Activated T-cell treated with anti-CD3 and anti-CD28 coated beads for 24 hours (primary cell): ENCODE data around the gene FOXP3.

Source experiments
- DNase-seq: peaks from one replicate; pipeline ENCODE4 v3.0.0-alpha.2; 2020; ENCODE audit warnings: low read depth

Gene FOXP3

GRCh38 chrX:49249616-49250015 is 14.9 kb downstream of the FOXP3 start:
- DNase-seq = no peak

GRCh38 chrX:49249071-49249470 is 15.4 kb downstream of the FOXP3 start:
- no peak for DNase-seq

DNA sequence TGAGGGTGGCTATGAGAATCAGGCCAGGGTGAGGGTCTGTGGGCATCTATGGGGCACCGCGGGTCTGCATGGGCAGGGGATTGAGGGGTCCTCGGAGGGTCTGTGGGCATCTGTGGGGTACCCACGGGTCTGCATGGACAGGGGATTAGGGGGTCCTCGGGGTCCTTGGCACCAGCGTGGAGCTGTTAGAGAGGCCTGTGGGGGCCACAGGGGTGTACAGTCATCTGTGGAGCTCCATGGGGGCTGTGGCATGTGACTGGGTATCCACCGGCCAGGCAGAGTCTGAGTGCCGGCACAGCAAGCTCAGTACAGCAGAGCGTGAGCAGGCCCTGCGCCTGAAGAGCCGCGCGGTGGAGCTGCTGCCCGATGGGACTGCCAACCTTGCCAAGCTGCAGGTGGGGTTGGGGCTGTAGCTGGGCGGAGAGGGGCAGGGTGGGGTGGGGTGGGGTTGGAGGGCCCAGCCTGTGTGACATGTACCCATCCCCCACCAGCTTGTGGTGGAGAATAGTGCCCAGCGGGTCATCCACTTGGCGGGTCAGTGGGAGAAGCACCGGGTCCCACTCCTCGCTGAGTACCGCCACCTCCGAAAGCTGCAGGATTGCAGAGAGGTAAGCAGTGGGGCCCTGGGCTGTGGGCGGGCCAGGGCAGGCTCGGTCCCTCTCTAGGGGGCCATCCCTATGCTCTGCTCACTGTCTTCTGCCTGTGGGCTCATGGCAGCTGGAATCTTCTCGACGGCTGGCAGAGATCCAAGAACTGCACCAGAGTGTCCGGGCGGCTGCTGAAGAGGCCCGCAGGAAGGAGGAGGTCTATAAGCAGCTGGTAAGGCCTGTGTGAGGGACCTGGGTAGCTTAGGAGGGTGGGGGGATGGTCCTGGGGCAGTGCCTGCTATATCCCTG is 16.3 kb downstream of the FOXP3 start:
- DNase-seq = no peak

GRCh38 chrX:49247346-49247745 is 17.2 kb downstream of the FOXP3 start:
- no peak for DNase-seq

GRCh38 chrX:49246541-49246940 is 18.0 kb downstream of the FOXP3 start:
- DNase-seq = no peak

DNA sequence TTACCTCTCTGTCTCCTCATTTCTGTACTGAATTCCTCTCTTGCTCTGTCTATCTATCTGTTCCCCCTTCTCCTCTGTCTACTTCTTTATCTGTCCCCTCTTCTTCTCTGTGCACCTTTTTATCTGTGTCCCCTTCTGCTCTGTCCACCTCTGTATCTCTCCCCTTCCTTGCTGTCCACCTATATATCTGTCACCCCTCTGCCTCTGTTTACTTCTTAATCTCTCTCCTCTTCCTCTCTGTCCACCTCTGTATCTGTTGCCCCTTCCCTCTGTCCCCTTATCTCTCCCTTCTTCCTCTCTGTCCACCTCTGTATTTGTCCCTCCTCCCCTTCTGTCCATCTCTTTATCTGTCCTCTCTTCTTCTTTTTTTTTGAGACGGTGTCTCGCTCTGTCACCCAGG is 20.3 kb downstream of the FOXP3 start:
- no peak for DNase-seq

DNA sequence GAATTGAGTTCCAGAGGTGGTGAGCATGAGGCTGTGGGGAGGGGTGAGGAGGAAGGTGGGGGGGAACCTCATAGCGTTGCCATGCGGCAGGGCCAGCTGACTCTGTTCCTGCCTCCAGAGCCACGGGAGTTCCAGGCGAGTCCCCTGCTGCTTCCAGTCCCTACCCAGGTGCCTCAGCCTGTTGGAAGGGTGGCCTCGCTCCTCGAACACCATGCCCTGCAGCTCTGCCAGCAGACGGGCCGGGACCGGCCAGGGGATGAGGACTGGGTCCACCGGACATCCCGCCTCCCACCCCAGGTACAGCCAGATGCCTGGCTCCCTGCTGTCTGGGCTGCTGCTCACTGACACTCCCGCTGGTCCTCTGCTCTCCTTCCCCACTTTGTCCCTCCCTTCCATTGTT is 21.3 kb downstream of the FOXP3 start:
- DNase-seq = no peak

DNA sequence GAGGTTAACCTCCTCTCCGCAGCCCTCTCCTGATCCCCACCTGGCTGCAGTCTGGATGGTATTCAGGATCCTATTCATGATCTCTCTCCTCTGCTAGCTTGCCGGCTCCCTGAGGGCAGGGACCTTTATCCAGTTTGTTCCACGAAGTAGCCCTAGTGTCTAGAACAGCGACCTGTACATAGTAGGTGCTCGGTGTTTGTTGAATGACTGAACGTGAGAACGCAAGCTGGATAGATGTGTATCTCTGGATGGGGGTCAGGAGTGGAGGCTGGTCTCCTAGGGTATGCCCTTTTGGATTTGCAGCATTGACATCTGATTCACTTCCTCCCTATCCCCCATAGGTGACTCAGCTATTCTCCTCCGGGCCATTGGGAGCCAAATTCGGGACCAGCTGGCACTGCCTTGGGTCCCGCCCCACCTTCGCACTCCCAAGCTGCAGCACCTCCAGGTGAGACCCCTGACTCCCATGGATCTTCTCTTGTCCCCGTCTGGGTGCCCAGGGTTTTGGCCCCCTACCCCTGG is 21.9 kb downstream of the FOXP3 start:
- no peak for DNase-seq

DNA sequence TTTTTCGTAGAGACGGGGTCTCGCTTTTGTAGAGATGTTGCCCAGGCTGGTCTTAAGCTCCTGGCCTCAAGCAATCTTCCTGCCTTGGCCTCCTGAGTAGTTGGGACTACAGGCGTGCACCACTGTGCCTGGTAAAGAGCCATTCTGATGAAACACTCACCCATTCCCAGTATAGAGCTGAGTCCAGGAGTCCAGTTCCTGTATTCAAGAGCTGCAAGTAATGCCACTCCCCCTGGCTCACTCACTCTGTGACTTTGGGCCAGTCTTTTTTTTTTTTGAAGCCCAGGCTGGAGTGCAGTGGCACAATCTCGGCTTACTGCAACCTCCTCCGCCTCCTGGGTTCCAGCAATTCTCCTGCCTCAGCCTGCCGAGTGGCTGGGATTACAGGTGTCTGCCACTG is 25.8 kb downstream of the FOXP3 start:
- no peak for DNase-seq

DNA sequence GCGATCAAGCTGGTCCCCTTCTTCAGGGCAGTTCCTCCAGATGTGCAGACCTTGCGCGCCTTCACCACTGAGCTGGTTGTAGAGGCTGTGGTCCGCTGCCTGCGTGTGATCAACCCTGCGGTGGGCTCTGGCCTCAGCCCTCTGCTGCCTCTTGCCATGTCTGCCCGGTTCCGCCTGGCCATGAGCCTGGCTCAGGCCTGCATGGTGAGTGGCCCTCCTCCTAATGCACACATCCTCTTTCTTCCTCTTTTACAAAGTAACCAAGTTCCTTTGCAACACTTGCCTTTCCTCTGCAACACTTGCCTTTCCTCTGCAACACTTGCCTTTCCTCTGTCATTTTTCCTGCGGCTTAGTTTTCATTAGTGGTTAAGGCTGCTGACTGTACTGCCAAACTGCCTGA is 27.4 kb downstream of the FOXP3 start:
- DNase-seq = no peak

DNA sequence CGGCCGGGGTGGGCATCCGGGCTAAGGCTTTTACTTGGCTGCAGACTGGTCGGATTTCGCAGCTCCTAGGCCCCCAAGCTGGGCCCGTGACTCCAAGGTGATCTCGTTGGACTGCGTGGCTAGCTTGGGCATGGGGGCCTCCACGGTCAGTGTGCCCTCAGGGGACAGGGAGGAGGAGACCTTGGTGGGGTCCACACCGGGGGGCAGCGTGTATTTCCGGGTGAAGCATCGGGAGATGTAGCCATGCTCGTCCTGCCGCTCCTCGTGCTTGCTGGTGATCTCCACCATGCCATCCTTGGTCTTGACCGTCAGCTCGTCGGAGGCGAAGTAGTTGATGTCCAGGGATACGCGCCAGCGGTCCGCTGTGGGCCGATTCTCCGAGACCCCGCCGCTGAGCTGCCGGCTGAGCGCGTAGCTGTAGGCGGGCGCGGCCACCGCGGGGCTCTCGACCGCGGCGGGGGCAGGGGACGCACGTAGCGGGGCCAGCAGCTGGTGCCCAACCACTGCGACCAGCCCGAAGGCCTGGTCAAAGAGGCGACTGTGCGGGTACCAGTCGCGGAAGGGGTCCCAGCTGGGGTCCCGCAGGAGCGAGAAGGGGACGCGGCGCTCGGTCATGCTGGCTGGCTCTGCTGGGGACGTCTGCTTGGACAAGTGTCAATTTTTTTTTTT is 30.5 kb downstream of the FOXP3 start:
- no peak for DNase-seq

DNA sequence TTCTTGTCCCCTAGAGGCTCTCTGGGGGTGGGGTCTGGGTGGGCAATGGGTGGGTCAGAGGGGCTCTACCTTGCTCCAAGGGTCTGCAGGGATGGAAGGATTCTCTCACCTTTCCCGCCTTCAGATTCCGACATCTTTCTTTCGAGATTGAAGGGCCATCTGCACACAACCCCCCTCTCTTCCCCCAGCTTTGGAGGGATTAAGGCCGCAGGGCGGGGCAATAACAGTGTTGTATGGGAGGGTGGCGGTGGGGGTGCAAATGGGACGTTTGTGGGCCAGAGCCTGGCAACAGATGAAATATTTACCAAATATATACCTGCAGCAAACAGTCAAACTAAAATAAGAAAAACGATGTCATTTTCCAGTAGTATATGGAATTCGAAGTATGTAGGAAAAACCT is 31.3 kb downstream of the FOXP3 start, which contains the start of gene CACNA1F:
TSS of gene CACNA1F (minus strand) at position 165 of the 400 bp plus-strand sequence. CDS start at position 134, 31 bp downstream.
- DNase-seq = no peak

DNA sequence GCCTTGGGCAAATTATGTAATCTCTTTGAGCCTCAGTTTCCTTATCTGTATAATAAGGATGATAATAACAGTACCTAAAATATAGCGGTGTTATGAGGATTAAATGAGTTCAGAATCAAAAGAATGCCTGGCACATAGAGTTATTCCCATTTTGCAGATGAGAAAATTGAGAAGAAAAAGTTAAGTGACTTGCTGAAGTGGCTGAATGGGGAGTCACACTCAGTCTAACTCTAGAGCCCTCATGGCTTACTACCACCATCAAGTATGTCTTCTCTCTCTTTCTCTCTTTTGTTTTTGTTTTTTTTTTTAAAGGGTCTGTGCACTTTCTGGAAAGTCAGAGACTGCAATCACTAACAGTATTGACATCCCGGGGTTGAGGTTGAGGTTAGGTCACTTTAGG is 32.0 kb downstream of the FOXP3 start:
- no peak for DNase-seq

GRCh38 chrX:49231333-49232000 is 33.0 kb downstream of the FOXP3 start:
- no peak for DNase-seq

GRCh38 chrX:49230500-49231232 is 33.8 kb downstream of the FOXP3 start:
- DNase-seq = peak; percentile 35

DNA sequence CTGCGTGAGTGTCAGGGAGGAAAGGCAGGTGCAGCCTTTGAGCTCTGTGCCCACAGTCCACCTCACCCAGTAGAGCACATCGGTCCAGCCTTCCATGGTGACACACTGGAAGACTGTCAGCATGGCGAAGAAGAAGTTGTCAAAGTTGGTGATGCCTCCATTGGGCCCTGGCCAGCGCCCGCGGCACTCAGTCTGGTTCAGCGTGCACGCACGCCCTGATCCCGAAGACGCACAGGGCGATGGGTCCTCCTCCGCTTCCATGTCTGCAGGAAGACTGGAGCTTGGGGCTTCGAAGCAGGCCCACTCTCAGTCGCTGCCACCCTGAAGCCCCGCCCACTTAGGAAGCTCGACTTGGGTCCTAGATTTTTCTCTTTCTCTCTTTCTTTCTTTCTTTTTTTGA is 36.3 kb downstream of the FOXP3 start:
- DNase-seq = no peak

GRCh38 chrX:49227726-49228125 is 36.8 kb downstream of the FOXP3 start:
- no peak for DNase-seq

GRCh38 chrX:49226946-49227345 is 37.6 kb downstream of the FOXP3 start:
- DNase-seq = no peak

- DNase-seq = no peak
Observed at GRCh38 chrX:49225858-49226257, 38.7 kb downstream of the FOXP3 start.

DNA sequence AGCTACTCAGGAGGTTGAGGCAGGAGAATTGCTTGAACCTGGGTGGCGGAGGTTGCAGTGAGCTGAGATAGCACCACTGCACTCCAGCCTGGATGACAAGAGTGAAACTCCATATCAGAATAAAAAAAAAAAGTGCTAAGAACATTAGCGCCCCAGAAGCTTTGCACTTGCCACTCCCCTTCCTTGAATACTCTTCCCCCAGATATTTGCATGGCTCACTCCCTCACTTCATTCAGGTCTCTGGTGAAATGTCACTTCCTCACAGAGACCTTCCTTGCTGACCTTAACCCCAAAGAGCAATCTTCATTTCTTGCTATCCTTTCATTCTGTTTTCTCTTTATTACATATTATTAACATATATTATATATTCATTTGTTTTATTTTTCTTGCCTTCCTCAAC is 42.6 kb downstream of the FOXP3 start:
- no peak for DNase-seq

DNA sequence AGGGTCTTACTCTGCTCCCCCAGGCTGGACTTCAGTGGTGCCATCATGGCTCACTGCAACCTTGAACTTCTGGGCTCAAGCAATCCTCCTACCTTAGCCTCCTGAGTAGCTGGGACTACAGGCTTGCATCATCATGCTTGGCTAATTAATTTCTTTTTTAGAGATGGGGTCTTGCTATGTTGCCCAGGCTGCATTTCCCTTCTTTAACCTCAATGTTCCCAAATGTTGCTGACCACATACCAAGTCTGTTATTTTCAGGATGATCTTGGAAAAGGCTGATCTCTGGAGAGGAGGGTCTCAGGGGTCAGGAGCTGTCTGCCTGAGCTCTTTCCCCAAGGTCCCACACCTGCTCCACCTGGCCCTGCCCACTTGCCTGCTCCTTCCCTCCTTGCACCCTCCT is 44.4 kb downstream of the FOXP3 start:
- DNase-seq = no peak

DNA sequence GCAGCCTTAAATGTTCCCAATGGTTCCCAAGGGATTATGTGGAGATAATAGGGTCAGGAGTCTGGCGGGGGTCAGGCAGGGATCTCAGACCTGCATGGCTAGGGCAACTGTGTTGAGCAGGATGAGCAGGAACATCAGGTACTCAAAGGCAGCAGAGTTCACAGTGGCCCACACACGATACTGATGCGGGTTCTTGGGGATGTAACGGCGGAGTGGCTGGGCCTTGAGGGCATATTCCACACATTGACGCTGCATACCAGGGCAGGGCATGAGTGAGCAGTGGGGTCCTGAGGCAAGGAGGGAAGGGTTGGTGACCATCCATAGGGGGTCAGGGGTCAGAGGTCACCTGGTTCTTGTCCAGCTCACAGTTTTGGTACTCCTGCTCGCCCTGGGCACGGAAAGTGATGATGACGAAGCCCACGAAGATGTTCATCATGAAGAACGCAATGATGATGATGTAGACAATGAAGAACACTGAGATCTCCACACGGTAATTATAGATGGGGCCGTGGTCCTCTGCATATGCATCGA is 49.4 kb downstream of the FOXP3 start:
- DNase-seq = no peak
